ENCODE results near the gene BIN2. TPM values are rescaled to one million over a fixed set of nuclear protein-coding genes. Genes with fewer than 3 reads are reported as not detected.

Gene BIN2
- total RNA-seq, 1 experiment from 2014 or later: 0.39 TPM

DNA sequence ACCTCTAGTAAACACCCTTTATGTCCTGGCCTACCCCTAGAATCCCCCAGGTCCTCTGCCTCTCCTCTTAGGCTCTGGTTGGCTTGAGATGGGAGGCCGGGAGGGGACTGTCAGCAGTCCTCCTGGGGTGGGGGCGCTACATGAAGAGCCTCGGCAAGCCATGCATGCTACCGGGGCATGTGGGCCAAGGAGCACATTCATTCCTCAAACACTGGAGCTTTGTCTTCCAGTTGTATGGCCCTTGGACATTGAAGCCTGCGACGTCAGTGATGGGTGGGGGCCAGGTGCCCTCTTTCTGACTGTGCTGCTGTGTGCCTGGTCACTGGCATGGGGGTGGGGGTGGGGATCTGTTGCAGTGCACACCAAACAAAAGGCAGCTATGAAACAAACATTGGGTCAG is 38.3 kb upstream of the BIN2 start:
- Histone ChIP-seq H3K9me3 (ENCODE audit: control insufficient read depth, insufficient read depth, low read depth, low read length) (no peaks in the 10 kb centered on the region), H3K27ac (ENCODE audit: low read length) (no peak overlapping the region), H3K4me3 (ENCODE audit: low read depth in 2 of 2, low read length in 2 of 2) (no peak overlapping the region), H3K36me3 (ENCODE audit: control insufficient read depth, insufficient read depth, low read length) (no peaks in the 10 kb centered on the region), H3K27me3 (ENCODE audit: control insufficient read depth, insufficient read depth, low read length) (no peaks in the 10 kb centered on the region), H3K4me1 (ENCODE audit: control insufficient read depth, insufficient read depth, low read length) (no peaks in the 10 kb centered on the region)
- DNase-seq (ENCODE audit: low read depth, low spot score) (no peak), ATAC-seq (no peak)
- BruUV-seq (replicated peaks): no TSS peak
- TF ChIP-seq TCF7L2 (IDR thresholded peaks at IDR 0.05; ENCODE audit: low read depth, low read length): no peak
- no peak for TF ChIP-seq POLR2AphosphoS5 (IDR thresholded peaks at IDR 0.05; ENCODE audit: low read depth, low read length)
- no peak for TF ChIP-seq SIN3A (IDR thresholded peaks at IDR 0.05; ENCODE audit: borderline replicate concordance, insufficient read depth, low read depth, low read length)
- TF ChIP-seq, protein P1, sequence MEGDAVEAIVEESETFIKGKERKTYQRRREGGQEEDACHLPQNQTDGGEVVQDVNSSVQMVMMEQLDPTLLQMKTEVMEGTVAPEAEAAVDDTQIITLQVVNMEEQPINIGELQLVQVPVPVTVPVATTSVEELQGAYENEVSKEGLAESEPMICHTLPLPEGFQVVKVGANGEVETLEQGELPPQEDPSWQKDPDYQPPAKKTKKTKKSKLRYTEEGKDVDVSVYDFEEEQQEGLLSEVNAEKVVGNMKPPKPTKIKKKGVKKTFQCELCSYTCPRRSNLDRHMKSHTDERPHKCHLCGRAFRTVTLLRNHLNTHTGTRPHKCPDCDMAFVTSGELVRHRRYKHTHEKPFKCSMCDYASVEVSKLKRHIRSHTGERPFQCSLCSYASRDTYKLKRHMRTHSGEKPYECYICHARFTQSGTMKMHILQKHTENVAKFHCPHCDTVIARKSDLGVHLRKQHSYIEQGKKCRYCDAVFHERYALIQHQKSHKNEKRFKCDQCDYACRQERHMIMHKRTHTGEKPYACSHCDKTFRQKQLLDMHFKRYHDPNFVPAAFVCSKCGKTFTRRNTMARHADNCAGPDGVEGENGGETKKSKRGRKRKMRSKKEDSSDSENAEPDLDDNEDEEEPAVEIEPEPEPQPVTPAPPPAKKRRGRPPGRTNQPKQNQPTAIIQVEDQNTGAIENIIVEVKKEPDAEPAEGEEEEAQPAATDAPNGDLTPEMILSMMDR (IDR thresholded peaks at IDR 0.05): no peak
- TF ChIP-seq, protein P2, sequence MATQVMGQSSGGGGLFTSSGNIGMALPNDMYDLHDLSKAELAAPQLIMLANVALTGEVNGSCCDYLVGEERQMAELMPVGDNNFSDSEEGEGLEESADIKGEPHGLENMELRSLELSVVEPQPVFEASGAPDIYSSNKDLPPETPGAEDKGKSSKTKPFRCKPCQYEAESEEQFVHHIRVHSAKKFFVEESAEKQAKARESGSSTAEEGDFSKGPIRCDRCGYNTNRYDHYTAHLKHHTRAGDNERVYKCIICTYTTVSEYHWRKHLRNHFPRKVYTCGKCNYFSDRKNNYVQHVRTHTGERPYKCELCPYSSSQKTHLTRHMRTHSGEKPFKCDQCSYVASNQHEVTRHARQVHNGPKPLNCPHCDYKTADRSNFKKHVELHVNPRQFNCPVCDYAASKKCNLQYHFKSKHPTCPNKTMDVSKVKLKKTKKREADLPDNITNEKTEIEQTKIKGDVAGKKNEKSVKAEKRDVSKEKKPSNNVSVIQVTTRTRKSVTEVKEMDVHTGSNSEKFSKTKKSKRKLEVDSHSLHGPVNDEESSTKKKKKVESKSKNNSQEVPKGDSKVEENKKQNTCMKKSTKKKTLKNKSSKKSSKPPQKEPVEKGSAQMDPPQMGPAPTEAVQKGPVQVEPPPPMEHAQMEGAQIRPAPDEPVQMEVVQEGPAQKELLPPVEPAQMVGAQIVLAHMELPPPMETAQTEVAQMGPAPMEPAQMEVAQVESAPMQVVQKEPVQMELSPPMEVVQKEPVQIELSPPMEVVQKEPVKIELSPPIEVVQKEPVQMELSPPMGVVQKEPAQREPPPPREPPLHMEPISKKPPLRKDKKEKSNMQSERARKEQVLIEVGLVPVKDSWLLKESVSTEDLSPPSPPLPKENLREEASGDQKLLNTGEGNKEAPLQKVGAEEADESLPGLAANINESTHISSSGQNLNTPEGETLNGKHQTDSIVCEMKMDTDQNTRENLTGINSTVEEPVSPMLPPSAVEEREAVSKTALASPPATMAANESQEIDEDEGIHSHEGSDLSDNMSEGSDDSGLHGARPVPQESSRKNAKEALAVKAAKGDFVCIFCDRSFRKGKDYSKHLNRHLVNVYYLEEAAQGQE (IDR thresholded peaks at IDR 0.05; ENCODE audit: insufficient read depth in 1 of 2, low read depth in 2 of 2, low read length in 1 of 2): no peak
- POLR2A ChIA-PET: no interaction called here
- intact Hi-C loops (cut with micrococcal nuclease; ENCODE audit: unreplicated experiment) (no loop called here), in situ Hi-C loops (cut with HindIII; ENCODE audit: low pct_unique_long_range_greater_than_20kb, low sequenced_read_pairs) (no loop called here)
- CTCF ChIA-PET: interaction anchor here (0.7 kb wide), 1 partner anchor 93 kb away, joined by 3 read pairs; no protein-coding TSS in a partner anchor

DNA sequence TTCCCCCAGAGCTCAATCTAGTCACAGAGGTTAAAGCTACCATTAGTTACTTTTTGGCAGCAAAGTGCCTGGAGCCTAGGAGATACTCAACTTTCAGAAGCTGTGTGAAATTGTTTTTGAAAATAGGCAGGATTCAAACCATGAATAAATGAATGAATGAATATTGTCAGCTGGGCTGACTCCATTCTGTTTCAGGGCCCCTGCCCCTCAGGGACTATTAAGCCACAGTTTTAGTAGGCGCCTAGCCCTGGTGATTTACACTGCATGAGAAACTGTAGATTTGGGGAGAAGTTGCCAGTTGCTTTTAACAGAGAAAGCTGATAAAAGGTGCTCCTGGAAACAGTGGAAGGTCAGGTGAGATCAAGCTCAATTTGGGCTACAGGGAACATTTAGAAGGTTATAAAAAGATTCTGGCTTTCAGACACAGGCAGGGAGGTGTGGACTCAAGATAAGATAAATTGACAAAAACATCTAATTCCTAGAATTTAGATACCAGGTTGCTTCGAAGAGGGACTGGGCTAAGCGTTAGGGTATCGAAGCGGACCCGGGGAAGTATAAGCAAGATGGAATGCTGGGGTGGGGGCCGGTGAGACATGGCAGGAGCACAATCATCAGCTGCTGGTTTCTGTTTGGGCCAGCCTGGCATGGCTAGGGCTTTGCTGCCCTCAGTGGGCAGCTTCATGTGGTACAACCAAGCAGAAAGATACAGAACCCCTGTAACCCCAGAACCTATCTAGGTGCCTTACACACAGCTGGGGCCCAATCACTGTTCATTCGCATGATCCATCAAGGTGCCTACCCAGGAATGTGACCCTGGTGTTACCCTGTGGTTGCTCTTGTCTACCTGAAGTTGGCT is 37.4 kb upstream of the BIN2 start:
- Histone ChIP-seq H3K4me1 (ENCODE audit: control insufficient read depth, insufficient read depth, low read length) (no peaks in the 10 kb centered on the region), H3K4me3 (ENCODE audit: low read depth in 2 of 2, low read length in 2 of 2) (no peak overlapping the region), H3K27me3 (ENCODE audit: control insufficient read depth, insufficient read depth, low read length) (no peaks in the 10 kb centered on the region), H3K27ac (ENCODE audit: low read length) (no peak overlapping the region), H3K9me3 (ENCODE audit: control insufficient read depth, insufficient read depth, low read depth, low read length) (no peaks in the 10 kb centered on the region), H3K36me3 (ENCODE audit: control insufficient read depth, insufficient read depth, low read length) (no peaks in the 10 kb centered on the region)
- in situ Hi-C loops (cut with HindIII; ENCODE audit: low pct_unique_long_range_greater_than_20kb, low sequenced_read_pairs) (no loop called here), intact Hi-C loops (cut with micrococcal nuclease; ENCODE audit: unreplicated experiment) (no loop called here)
- BruUV-seq (replicated peaks): no TSS peak
- no peak for ATAC-seq
- DNase-seq (ENCODE audit: low read depth, low spot score): no peak
- ChIA-PET CTCF (interaction anchor here (0.6 to 0.8 kb wide), 3 partner anchors 21 to 168 kb away, joined by 3 to 4 read pairs (median 3); no protein-coding TSS in a partner anchor), POLR2A (no interaction called here)
- TF ChIP-seq SIN3A (IDR thresholded peaks at IDR 0.05; ENCODE audit: borderline replicate concordance, insufficient read depth, low read depth, low read length) (no peak), TCF7L2 (IDR thresholded peaks at IDR 0.05; ENCODE audit: low read depth, low read length) (no peak), POLR2AphosphoS5 (IDR thresholded peaks at IDR 0.05; ENCODE audit: low read depth, low read length) (no peak)
- TF ChIP-seq, protein P1 (IDR thresholded peaks at IDR 0.05): no peak
- TF ChIP-seq, protein P2 (IDR thresholded peaks at IDR 0.05; ENCODE audit: insufficient read depth in 1 of 2, low read depth in 2 of 2, low read length in 1 of 2): no peak

All from Panc1 (cell line).